Naive B cell (primary cell): ENCODE results near the gene GALNT16. TPM values are rescaled to one million over a fixed set of nuclear protein-coding genes. Genes with fewer than 3 reads are reported as not detected.
"Not testable (repeated sequence)": the region's sequence is repeated elsewhere in the genome, so short reads cannot be mapped to it uniquely, and the experiment has no call there.

Source experiments
- ATAC-seq, 2 donors: fragments of 150-1000 bp; cut with Tn5 transposase; 2 replicates each; pipeline ENCODE4 v1.10.0; 2021; ENCODE audit warnings: low read depth in 2 of 2, mild to moderate bottlenecking in 2 of 2, moderate library complexity in 2 of 2
- DNase-seq: peaks from one replicate; pipeline ENCODE4 v3.0.0; 2022
- H3K27ac Mint-ChIP-seq, 6 donors: one replicate each; pipeline ENCODE4 v1.8.0; 2020 to 2022; ENCODE audit warnings: mild to moderate bottlenecking in 6 of 6, mixed read lengths in 6 of 6, moderate library complexity in 5 of 6, inconsistent platforms in 2 of 6
- H3K27me3 Mint-ChIP-seq, 3 donors: one replicate each; pipeline ENCODE4 v1.8.0; 2021 to 2022; ENCODE audit warnings: mixed read lengths in 3 of 3, mild to moderate bottlenecking in 1 of 3
- H3K36me3 Mint-ChIP-seq, 2 donors: one replicate each; pipeline ENCODE4 v1.8.0; 2020 to 2022; ENCODE audit warnings: mixed read lengths in 2 of 2, inconsistent platforms in 1 of 2, mild to moderate bottlenecking in 1 of 2
- H3K4me1 Mint-ChIP-seq, 3 donors: one replicate each; pipeline ENCODE4 v1.8.0; 2020 to 2022; ENCODE audit warnings: mixed read lengths in 3 of 3, inconsistent platforms in 1 of 3, mild to moderate bottlenecking in 1 of 3, moderate library complexity in 1 of 3
- H3K4me3 Mint-ChIP-seq, 8 donors: one replicate each; pipeline ENCODE4 v1.8.0; 2020 to 2022; ENCODE audit warnings: mild to moderate bottlenecking in 8 of 8, mixed read lengths in 8 of 8, moderate library complexity in 8 of 8, inconsistent platforms in 2 of 8
- H3K9me3 Mint-ChIP-seq, 7 donors: one replicate each; pipeline ENCODE4 v1.8.0; 2020 to 2022; ENCODE audit warnings: mixed read lengths in 7 of 7, mild to moderate bottlenecking in 5 of 7, inconsistent platforms in 2 of 7, moderate library complexity in 1 of 7
- polyA plus RNA-seq, 6 donors: library from polyadenylated mRNA; unstranded; fragments of 300-500 nt; fragmentation: Illumina TruSeq; gene quantifications; one replicate each; pipeline ENCODE4 v1.2.3, GENCODE V29; 2021; ENCODE audit warnings: low read depth in 6 of 6

Gene GALNT16
- polyA plus RNA-seq, 6 donors from 2014 or later = not detected

- ATAC-seq = no peak
- H3K4me1 Mint-ChIP-seq = peaks cover 12 to 14% (median 14%) of the 10 kb centered on the region in 3 donors
Observed at GRCh38 chr14:69363964-69364363, 104.0 kb downstream of the GALNT16 start.

GRCh38 chr14:69364378-69364777, 104.4 kb downstream of the GALNT16 start:
- ATAC-seq (no peak), DNase-seq (no peak)
- Mint-ChIP-seq H3K4me3 (no peak overlapping the region), H3K9me3 (no peaks in the 10 kb centered on the region), H3K27me3 (no peaks in the 10 kb centered on the region), H3K36me3 (no peaks in the 10 kb centered on the region), H3K4me1 (peaks cover 12 to 14% (median 13%) of the 10 kb centered on the region in 3 donors), H3K27ac (no peak overlapping the region)

More at GRCh38 chr14:69363964-69364363, 104.0 kb downstream of the GALNT16 start:
- H3K9me3 Mint-ChIP-seq = no peaks in the 10 kb centered on the region
- no peak overlapping the region for H3K4me3 Mint-ChIP-seq
- no peaks in the 10 kb centered on the region for H3K27me3 Mint-ChIP-seq
- H3K36me3 Mint-ChIP-seq = no peaks in the 10 kb centered on the region
- H3K27ac Mint-ChIP-seq = no peak overlapping the region
- DNase-seq = no peak

DNA sequence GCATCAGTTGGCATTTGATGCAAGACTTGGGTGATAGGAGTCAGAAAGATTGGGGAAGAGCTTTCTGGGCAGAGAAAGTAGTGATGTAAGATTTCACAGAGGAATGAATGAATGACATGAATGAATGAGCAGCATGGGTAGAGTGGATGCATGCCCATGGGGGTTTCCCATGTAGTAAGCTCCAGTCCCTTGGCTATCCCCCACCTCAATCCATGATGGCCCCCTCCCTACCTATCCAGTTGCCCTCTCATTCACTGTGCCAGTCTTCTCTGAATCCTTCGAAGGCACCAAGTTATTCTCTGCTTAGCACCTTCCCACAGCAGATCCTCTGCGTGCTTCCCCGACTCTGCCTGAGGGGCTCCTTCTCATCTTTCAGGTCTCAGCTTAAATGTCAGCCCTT, 106.1 kb downstream of the GALNT16 start:
- Mint-ChIP-seq H3K27me3 (no peaks in the 10 kb centered on the region), H3K4me1 (peaks cover 2 to 4% (median 3%) of the 10 kb centered on the region in 3 donors), H3K36me3 (no peaks in the 10 kb centered on the region), H3K27ac (no peak overlapping the region), H3K9me3 (no peaks in the 10 kb centered on the region), H3K4me3 (peak overlapping the region in 1 of 8 donors; percentile 71)
- DNase-seq (no peak), ATAC-seq (no peak)

DNA sequence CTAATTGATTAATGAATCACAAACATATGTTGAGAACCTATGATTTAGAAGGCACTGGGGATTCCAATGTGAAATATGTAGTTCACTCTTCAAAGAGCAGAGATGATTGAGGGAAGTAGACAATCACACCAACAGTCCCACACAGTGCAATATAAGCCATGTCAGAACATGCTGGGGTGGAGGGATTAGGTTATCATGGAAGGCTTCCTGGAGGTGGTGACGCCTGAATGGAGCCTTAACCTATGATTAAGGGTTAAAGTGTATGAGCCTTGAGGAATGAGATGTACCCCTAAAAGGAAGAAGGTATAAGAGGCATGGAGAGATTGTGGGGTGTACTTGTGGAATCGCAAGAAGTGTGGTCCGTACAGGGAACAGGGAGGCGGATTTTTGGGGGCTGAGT, 106.8 kb downstream of the GALNT16 start:
- no peak overlapping the region for H3K4me3 Mint-ChIP-seq
- no peaks in the 10 kb centered on the region for H3K9me3 Mint-ChIP-seq
- H3K4me1 Mint-ChIP-seq = no peaks in the 10 kb centered on the region
- no peaks in the 10 kb centered on the region for H3K36me3 Mint-ChIP-seq
- no peak overlapping the region for H3K27ac Mint-ChIP-seq
- H3K27me3 Mint-ChIP-seq = no peaks in the 10 kb centered on the region
- DNase-seq (no peak), ATAC-seq (no peak)

DNA sequence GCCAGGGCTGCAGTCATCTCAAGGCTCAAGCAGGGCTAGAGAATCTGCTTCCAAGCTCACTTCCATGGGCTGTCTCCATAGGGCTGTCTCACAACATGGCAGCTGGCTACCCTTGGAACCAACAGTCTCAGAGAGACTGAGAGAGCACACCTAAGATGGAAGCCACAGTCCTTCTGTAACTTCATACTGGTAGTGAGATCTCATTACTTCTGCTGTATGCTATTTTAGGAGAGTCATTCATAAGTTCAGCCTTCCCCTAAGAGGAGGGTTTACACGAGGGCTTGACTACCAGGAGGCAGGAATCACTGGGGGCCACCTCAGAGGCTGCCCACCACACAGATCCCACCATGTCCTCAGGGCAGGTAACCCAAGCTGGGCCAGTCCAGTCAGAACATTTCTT, 108.4 kb downstream of the GALNT16 start:
- no peaks in the 10 kb centered on the region for H3K4me1 Mint-ChIP-seq
- H3K27me3 Mint-ChIP-seq = no peaks in the 10 kb centered on the region
- DNase-seq = no peak
- H3K36me3 Mint-ChIP-seq = peaks cover 0 to 3% of the 10 kb centered on the region in 2 donors
- no peaks in the 10 kb centered on the region for H3K9me3 Mint-ChIP-seq
- H3K4me3 Mint-ChIP-seq = no peak overlapping the region
- no peak overlapping the region for H3K27ac Mint-ChIP-seq
- ATAC-seq = no peak

DNA sequence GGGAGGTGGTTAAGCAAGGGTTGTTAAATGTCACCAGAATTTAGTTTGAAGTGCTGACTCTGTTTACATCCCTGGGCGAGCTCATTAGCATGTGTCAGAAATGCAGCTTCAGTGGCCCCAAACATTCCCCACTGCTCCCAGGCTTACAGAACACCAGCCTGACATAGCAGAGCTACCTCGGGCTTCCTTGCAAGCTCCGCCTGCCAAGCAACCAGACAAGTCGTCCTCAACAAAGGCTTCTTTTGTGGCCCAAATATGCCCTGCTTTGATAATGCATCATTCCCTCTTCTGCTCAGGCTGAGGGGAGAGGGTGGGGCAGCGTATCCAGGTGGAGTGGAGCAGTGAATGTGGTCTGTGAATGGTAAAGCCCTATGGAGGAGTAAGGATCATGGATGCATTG, 110.1 kb downstream of the GALNT16 start:
- Mint-ChIP-seq H3K4me1 (no peaks in the 10 kb centered on the region), H3K36me3 (peaks cover 3 to 8% of the 10 kb centered on the region in 2 donors), H3K27me3 (no peaks in the 10 kb centered on the region), H3K4me3 (no peak overlapping the region), H3K9me3 (peaks cover 0 to under 1% (median 0%) of the 10 kb centered on the region in 7 donors), H3K27ac (no peak overlapping the region)
- ATAC-seq = no peak
- no peak for DNase-seq

- Mint-ChIP-seq H3K27ac (no peak overlapping the region), H3K27me3 (no peaks in the 10 kb centered on the region), H3K36me3 (peaks cover 22 to 23% of the 10 kb centered on the region in 2 donors), H3K4me3 (peak overlapping the region in 1 of 8 donors; percentile 8), H3K4me1 (no peaks in the 10 kb centered on the region), H3K9me3 (peaks cover 0 to 10% (median 4%) of the 10 kb centered on the region in 7 donors)
- no peak for DNase-seq
- no peak for ATAC-seq
Observed at GRCh38 chr14:69372146-69372545, 112.2 kb downstream of the GALNT16 start.

DNA sequence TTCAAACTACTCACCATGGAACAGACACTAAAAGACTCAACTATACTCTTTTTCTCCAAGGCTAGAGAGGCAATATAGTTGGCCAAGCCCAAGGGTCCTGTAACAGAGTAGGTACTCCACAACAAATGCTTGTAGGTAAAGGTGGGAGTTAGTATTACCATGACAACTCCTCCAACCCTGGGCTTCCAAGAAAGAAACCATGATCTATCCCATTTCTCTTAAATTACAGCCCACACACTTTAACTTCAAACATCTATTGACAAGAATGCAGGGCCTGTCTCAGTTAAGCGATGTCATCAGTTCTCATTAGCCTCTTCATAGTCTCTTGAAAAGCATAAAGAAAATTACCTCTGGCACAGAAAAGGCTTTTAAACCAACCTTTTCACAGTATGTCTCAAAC, 113.1 kb downstream of the GALNT16 start:
- H3K4me1 Mint-ChIP-seq = no peaks in the 10 kb centered on the region
- H3K27ac Mint-ChIP-seq = peak overlapping the region in 2 of 6 donors; percentile 2 to 52
- DNase-seq (no peak), ATAC-seq (no peak)
- H3K27me3 Mint-ChIP-seq = no peaks in the 10 kb centered on the region
- peaks cover 22 to 27% of the 10 kb centered on the region in 2 donors for H3K36me3 Mint-ChIP-seq
- peaks cover 0 to 10% (median 4%) of the 10 kb centered on the region in 7 donors for H3K9me3 Mint-ChIP-seq
- no peak overlapping the region for H3K4me3 Mint-ChIP-seq

GRCh38 chr14:69374235-69374634, 114.3 kb downstream of the GALNT16 start:
- ATAC-seq (no peak), DNase-seq (no peak)
- peaks cover 0 to 10% (median 4%) of the 10 kb centered on the region in 7 donors for H3K9me3 Mint-ChIP-seq
- no peaks in the 10 kb centered on the region for H3K4me1 Mint-ChIP-seq
- no peaks in the 10 kb centered on the region for H3K27me3 Mint-ChIP-seq
- no peak overlapping the region for H3K27ac Mint-ChIP-seq
- H3K36me3 Mint-ChIP-seq = peaks cover 22 to 34% of the 10 kb centered on the region in 2 donors
- H3K4me3 Mint-ChIP-seq = no peak overlapping the region

GRCh38 chr14:69375182-69375581, 115.2 kb downstream of the GALNT16 start:
- Mint-ChIP-seq H3K27me3 (no peaks in the 10 kb centered on the region), H3K4me1 (no peaks in the 10 kb centered on the region), H3K9me3 (peaks cover 0 to 10% (median 4%) of the 10 kb centered on the region in 7 donors), H3K27ac (no peak overlapping the region), H3K36me3 (peaks cover 22 to 43% of the 10 kb centered on the region in 2 donors), H3K4me3 (no peak overlapping the region)
- ATAC-seq = no peak
- no peak for DNase-seq

DNA sequence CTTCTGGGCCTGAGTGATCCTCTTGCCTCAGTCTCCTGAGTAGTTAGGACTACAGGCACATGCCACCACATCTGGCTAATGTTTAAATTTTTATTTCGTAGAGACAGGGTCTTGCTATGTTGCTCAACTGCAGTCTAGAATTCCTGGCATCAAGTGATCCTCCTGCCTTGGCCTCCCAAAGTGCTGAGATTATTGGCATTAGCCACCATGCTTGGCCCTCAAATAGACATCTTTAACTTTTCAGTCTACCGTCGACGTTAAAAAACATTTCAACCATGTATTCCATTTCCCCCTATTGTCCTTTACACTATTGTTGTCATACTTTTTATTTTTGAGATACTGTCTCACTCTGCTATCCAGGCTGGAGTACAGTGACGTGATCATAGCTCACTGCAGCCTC, 115.8 kb downstream of the GALNT16 start:
- peaks cover 22 to 43% of the 10 kb centered on the region in 2 donors for H3K36me3 Mint-ChIP-seq
- DNase-seq = no peak
- no peak overlapping the region for H3K4me3 Mint-ChIP-seq
- no peaks in the 10 kb centered on the region for H3K4me1 Mint-ChIP-seq
- no peak for ATAC-seq
- peaks cover 0 to 10% (median 4%) of the 10 kb centered on the region in 7 donors for H3K9me3 Mint-ChIP-seq
- peak overlapping the region in 1 of 6 donors; percentile 59 for H3K27ac Mint-ChIP-seq
- no peaks in the 10 kb centered on the region for H3K27me3 Mint-ChIP-seq

- no peak for DNase-seq
Observed at GRCh38 chr14:69376439-69376838, 116.5 kb downstream of the GALNT16 start.

DNA sequence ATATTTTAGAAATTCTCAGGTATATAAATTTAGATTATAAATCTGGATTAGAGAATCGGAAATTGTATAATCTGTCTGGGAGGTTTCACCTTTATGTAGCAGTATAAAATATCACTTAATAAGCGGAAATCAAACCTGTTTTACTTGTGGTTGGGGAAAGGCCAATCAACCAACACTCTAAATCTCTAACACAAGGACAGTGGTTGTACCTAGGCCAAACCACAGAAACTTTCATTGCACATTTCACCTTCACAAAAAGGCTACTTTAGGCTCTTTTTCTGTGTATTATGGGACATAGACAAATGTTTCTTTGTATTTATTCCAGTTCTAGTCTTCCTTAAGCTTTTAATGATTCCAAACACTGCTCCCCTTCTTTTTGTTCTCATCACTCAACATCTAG, 118.3 kb downstream of the GALNT16 start:
- Mint-ChIP-seq H3K4me3 (no peak overlapping the region), H3K27ac (no peak overlapping the region), H3K9me3 (peaks cover 0 to 10% (median 4%) of the 10 kb centered on the region in 7 donors), H3K36me3 (peaks cover 22 to 42% of the 10 kb centered on the region in 2 donors), H3K27me3 (no peaks in the 10 kb centered on the region), H3K4me1 (no peaks in the 10 kb centered on the region)
- no peak for ATAC-seq
- no peak for DNase-seq

More at GRCh38 chr14:69376439-69376838, 116.5 kb downstream of the GALNT16 start:
- Mint-ChIP-seq H3K27ac (no peak overlapping the region), H3K36me3 (peaks cover 22 to 43% of the 10 kb centered on the region in 2 donors), H3K4me3 (no peak overlapping the region), H3K4me1 (no peaks in the 10 kb centered on the region), H3K9me3 (peaks cover 0 to 10% (median 4%) of the 10 kb centered on the region in 7 donors), H3K27me3 (no peaks in the 10 kb centered on the region)
- ATAC-seq = no peak

GRCh38 chr14:69387311-69387710, 127.4 kb downstream of the GALNT16 start:
- no peaks in the 10 kb centered on the region for H3K9me3 Mint-ChIP-seq
- ATAC-seq = no peak
- no peak overlapping the region for H3K27ac Mint-ChIP-seq
- DNase-seq = no peak
- peaks cover 38 to 40% of the 10 kb centered on the region in 2 donors for H3K36me3 Mint-ChIP-seq
- no peaks in the 10 kb centered on the region for H3K27me3 Mint-ChIP-seq
- peaks cover 34 to 38% (median 37%) of the 10 kb centered on the region in 3 donors for H3K4me1 Mint-ChIP-seq
- H3K4me3 Mint-ChIP-seq = no peak overlapping the region

GRCh38 chr14:69391400-69391799, 131.4 kb downstream of the GALNT16 start:
- not testable (repeated sequence) for ATAC-seq, H3K9me3 Mint-ChIP-seq, H3K27me3 Mint-ChIP-seq, DNase-seq
- peak overlapping the region in 2 of 6 donors; percentile 36 to 58 for H3K27ac Mint-ChIP-seq
- peaks cover 21 to 34% of the 10 kb centered on the region in 2 donors for H3K36me3 Mint-ChIP-seq
- H3K4me1 Mint-ChIP-seq = peaks cover 40 to 60% (median 46%) of the 10 kb centered on the region in 3 donors
- peak overlapping the region in 2 of 8 donors; percentile 14 to 53 for H3K4me3 Mint-ChIP-seq
